Activated CD4-positive, alpha-beta T cell treated with anti-CD3 and anti-CD28 coated beads, Interleukin-2, Interleukin-4, amounts not matched to agents 100 ng/mL and 50 ng/mL, durations not matched to agents 16 hours and 8 hours (primary cell): Measurements from ENCODE around the gene RAD51AP1.
"Not testable (repeated sequence)": the region's sequence is repeated elsewhere in the genome, so short reads cannot be mapped to it uniquely, and the experiment has no call there.

ENCODE experiments used
- DNase-seq: peaks from one replicate; pipeline ENCODE4 v3.0.0-alpha.2; 2020; ENCODE audit warnings: low spot score

RAD51AP1 gene, protein sequence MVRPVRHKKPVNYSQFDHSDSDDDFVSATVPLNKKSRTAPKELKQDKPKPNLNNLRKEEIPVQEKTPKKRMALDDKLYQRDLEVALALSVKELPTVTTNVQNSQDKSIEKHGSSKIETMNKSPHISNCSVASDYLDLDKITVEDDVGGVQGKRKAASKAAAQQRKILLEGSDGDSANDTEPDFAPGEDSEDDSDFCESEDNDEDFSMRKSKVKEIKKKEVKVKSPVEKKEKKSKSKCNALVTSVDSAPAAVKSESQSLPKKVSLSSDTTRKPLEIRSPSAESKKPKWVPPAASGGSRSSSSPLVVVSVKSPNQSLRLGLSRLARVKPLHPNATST

DNA sequence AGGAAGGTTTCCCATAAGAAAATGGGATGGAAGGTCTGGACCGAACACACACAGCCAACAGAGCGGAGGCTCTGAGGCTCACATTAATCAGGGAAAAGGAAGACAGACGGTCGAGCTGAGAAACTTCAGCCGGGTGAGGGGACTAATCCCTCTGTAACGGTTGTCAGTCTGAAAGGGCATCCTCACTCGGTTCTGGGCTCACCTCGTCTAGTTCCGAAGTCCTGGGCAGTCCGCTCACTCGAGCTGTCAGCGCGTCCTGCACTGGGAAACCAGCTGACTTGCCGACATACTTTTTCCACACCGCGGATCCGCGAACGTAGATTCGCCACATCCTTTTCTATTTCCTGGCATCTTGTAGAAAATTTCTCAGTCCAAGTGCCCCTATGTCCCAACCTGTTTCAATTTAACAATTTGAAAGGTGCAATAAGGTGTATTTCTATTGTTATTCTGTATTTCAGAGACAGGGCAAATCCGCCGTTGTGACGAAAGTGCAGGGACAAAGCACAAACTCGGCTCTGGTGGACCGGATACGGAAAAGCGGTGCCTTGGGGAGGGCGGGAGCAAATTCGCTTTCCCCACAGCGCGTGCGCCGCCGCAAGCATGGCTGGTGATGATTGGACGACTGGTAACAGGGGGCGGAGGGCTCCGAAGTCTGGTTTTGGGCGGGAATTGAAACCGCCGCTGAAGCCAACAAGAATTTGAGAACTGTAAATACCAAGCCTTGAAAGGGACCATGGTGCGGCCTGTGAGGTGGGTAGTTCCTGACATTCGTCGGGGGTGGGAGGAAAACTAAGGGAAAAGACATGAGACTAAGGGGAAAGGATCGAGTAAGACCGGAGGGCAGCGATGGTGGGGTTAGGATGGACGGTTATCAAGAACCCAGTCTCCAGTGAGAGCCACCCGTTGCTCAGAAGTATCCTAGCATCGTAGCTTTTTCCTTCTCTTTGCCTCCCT is at the start of gene RAD51AP1:
RAD51AP1 (plus strand) TSS at position 684 of the 954 bp plus-strand sequence; CDS start at position 734, 50 bp downstream.
- peak; percentile 96 for DNase-seq

DNA sequence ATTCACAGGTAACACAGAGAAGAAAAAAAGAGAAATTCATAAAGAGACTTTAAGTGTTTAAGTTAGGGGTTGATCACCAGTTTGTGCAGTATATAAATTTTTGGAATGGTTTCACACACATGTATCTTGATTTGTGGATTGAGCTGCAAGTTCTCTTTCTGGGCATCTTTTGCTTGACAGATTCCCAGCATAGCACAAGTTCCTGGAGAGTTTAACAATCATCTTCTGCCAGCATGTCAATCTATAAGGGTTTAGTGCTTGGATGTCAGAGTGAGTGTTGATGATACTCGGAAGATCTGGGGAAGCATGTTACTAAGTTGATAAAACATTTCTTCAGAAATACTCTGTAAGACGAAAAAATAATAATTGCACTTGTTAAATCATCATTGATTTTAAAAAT is 49.1 kb upstream of the RAD51AP1 start:
- no peak for DNase-seq

DNA sequence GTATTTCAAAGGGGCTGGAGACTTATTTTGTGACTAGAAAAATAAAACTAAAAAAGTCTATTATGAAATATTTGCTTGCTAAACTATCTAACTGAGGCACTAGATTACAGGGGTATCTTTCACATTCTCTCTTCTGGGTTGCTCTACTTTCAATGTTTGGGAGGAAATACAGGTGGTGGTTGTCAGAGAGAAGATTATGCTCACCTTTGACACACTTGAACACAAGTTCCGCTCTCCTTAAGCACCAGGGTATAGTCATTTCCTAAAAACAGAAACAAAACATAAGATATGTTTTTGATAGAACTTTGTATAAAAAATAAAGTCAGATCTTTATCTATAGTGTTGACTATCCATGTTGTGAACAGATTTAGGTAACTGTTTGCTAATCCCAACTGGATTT is 47.7 kb upstream of the RAD51AP1 start:
- no peak for DNase-seq

DNA sequence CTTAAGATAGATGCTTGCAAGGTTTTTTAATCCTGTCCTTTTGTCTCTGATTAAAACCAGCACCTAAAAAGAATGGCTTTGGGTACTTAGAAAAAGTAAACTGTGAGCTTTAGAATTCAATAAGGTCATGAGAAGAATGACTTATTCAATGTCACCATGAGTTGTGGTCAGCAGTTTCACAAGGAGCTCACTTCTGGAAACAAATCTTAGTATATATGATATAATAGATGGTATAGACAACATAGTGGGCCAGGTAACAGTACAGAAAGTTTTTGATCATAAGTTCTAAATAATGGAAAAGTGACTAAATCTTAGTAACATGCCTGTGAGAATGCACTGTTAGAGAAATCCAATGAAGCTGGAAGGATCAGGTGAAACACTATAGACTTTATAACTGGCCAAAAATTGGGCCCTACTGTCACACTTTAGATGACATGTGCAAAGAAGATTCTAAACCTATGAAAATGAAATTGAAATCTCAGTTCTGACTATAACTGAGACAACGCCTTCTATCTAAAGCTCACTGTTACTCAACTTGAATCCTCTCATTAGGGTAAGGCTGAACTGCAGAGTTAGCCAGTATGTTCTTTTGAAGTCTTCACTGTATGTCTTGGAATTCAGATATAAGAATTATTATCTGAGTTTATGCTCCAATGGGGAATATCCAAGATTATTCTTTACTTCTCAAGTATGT is 42.4 kb upstream of the RAD51AP1 start:
- peak; percentile 59 for DNase-seq

DNA sequence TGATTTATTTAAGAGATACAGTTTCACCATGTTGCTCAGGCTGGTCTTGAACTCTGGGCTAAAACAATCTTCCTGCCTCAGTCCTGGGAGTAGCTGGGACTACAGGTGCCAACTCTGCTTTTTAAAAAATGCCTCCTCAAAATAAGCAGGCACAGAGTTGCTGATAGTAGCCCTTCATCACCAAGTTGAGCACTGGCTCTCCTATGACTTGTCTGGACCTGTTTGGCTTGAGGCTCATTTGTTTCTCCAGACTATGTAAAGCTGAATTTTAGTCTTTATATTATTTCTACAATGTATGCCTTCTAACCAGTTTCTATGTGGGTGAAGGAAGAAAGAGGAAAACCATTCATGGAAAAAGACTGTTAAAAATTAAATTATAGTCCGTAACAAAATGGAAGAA is 39.5 kb upstream of the RAD51AP1 start:
- DNase-seq = no peak

DNA sequence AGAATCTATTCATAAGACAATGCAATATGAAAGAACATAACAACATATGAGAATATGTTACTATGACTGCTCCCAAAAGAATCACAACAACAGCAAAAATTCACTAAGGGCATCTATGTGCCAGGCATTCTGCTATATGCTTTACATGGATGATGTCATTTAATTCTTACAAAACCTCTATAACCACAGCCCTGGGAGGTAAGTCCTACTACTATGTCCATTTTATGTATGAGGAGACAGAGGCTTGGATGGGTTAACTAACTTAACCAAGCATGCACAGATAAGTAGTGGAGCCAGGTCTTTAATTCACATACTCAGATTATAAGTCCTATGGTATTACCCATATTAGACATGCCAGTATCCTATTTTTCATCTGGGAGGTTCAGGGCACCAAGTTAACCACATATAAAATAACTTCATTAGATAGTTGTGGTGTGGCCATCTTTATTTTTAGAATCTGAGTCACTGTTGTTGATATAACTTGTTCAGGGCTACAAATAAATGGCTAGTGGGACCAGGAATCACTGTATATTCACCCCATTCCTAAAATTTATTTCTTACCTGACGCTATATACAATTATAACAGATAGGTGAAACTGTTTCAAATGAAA is 33.2 kb upstream of the RAD51AP1 start:
- no peak for DNase-seq

DNA sequence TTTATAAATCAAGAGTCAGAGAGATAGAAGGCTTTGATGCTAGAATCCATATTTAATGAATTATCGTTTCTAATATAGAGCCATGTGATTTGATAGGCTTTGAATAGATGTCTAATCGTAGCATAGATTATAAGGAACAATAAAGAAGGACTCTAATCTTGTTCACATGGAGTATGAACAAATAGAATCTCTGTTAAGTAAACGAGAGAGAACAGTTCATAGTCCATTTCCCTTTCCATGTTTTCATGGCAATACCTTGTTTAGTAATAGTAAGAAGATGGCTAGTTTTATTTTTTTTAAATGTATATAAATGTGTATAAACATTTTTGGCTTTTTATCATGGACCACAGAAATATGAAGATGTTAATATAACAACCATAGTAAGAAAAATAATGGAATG is 32.3 kb upstream of the RAD51AP1 start:
- DNase-seq = no peak

DNA sequence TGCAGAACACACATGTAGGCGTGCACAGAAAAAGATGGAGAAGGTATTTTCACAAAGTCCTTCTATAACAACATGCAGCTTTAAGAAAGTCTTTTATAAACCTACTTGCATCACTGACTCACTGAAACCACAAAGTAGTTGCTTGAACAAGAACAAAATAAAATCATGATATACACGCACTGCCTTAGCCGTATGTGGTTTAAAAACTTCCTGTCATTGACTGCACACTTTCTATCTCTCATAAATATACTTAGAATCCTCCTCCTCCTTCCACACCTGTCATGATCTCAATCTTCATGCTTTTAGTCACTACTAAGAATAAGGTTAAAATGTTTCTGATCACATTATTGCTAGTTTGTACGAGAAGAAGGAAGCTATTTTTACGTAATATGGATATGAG is 31.8 kb upstream of the RAD51AP1 start:
- peak; percentile 85 for DNase-seq

DNA sequence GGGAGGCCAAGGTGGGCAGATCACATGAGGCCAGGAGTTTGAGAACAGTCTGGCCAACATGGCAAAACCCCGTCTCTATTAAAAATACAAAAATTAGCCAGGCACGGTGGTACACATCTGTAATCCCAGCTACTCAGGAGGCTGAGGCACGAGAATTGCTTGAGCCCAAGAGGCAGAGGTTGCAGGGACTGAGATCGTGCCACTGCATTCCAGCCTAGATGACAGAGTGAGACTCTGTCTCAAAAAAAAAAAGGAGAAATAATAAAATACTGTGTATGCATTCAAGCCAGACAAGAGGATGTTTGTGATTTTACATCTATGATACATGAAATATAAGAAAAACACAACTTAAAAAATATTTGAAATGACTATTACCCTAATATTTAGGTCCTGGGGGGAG is 30.2 kb upstream of the RAD51AP1 start:
- not testable (repeated sequence) for DNase-seq

DNA sequence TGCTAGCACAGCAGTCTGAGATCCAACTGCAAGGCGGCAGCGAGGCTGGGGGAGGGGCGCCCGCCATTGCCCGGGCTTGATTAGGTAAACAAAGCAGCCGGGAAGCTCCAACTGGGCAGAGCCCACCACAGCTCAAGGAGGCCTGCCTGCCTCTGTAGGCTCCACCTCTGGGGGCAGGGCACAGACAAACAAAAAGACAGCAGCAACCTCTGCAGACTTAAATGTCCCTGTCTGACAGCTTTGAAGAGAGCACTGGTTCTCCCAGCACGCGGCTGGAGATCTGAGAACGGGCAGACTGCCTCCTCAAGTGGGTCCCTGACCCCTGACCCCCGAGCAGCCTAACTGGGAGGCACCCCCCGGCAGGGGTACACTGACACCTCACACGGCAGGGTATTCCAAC is 29.4 kb upstream of the RAD51AP1 start:
- DNase-seq = not testable (repeated sequence)

DNA sequence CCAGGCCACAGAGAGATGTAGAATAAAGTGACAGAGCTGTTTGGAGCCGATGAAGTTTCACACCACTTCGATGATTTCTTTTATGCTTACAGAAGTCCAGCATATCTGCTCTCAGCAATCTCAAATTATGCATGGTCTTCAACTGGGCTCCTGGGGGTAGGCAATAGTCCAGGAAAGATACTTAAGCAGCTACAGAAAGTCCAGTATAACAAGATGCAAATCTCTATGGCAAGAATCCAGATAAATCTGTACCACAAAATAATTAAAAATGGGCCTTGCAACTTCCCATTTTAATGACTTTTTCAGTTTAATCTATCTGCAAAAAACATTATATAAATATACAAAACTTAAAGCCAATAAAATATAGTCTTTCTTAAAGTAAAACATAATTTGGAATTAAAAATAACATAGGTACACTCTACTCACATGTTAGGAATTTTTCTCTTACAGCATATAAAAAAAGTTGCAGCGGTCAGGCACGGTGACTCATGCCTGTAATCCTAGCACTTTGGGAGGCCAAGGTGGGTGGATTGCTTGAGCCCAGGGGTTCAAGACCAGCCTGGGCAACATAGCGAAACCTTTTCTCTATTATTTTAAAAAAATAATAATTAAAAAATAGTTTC is 20.5 kb upstream of the RAD51AP1 start:
- no peak for DNase-seq

DNA sequence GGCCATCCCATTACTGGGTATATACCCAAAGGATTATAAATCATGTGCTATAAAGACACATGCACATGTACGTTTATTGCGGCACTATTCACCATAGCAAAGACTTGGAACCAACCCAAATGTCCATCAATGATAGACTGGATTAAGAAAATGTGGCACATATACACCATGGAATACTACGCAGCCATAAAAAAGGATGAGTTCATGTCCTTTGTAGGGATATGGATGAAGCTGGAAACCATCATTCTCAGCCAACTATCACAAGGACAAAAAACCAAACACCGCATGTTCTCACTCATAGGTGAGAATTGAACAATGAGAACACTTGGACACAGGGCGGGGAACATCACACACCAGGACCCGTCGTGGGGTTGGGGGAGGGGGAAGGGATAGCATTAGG is 15.2 kb upstream of the RAD51AP1 start:
- DNase-seq = not testable (repeated sequence)

DNA sequence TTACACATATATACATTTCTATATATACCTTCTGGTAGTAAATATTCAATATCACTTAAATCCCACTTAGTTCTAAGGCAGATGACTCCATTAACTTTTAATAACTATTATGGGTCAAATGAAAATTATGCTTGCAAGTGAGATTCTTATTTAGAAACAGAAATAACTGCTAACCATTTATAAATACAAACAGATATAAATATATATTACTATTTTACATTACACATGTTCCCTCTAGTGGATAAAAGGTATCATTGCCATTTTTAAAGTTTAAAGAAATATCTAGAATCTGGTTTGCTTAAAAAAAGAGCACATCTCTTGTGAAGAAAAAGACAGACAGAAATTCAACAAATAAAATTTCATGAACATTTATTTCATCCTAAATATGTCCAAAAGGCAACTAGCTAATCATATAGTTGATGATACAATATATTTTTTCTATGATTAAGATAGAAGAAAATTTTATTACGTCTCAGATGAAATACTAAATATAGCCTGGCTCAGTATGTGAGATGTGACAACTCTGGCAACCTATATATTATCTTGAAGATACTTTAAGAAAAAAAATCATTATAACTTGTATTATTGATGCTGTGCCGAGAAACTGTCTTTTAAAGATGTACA is 11.7 kb upstream of the RAD51AP1 start:
- no peak for DNase-seq

DNA sequence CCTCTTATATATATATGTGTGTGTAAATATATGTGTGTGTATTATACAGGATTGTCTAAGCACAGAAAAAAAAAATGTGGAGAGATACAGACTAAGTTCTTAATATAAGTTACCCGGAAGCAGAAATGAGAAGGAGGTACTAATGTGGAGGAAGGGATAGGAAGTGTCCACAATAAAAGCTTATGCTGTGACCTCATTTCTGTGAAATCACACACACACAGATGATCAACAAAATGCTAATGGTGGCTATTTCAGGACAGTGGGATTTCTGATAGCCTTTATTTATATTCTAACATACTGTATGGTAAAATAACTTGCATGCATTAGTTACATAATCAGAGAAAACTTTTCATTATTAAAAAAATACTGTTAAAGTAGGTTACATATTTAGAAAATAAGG is 8.5 kb upstream of the RAD51AP1 start:
- DNase-seq = no peak

DNA sequence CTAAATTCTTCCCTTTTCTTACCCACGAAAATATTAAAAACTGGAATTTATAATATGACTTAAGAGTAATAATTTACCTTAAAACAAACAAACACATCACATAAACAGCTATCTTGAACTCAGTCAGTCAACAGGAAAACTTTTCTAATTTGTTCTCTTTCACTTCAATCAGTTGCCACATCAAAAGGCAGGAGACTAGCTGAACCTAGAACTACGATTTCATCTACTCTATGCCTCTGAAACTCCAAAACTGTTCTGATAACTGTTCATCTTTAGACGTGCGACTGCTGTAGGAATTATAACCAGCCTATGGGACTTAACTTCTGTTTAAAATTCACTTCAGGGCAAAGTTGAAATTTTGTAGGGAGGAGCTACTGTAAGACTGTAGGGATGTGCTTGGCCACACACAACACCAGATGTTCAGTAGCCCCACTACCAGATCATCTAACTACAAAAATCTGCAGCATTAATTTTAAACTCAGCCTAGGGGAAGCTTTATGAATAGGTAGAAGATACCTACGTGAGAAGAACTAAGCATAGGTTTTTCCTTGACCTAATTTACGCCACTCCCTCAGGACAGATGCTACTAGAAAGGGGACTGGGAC is 7.6 kb upstream of the RAD51AP1 start:
- no peak for DNase-seq

DNA sequence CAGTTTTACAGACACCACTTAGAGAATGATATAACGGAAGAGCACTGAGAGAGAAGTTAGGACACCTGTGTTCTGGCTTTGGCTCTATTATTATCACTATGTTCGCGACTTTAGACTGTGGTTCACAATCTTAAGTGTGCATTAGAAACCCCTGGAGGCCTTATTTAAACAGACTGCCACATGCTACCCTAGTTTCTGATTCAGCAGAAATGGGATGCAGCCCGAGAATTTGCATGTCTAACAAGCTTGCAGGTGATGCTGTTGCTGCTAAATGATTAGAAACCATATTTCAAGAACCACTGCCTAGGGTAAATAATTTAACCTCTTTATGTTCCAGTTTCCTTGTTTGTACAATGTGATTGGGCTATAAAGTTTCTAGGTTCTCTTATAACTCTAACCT is 3.6 kb upstream of the RAD51AP1 start:
- no peak for DNase-seq

DNA sequence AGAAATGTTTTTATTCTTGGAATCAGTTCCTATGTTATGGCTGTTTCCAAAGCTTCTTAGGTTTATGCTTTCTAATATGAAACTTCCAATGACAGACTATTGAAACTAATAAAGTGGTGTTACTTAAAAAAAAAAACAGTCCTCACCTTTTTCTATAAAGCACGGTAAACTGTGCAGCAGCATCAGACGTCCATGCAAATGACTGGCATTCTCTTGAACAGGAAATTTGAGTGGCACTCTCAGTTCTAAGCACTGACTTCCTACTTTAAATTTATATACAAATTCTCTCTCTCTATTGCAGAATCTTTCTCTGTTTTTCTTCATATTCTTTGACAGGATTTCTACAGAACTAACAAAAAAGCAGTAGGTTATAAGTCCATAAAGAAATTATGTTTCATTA is 2.8 kb upstream of the RAD51AP1 start:
- DNase-seq = no peak

DNA sequence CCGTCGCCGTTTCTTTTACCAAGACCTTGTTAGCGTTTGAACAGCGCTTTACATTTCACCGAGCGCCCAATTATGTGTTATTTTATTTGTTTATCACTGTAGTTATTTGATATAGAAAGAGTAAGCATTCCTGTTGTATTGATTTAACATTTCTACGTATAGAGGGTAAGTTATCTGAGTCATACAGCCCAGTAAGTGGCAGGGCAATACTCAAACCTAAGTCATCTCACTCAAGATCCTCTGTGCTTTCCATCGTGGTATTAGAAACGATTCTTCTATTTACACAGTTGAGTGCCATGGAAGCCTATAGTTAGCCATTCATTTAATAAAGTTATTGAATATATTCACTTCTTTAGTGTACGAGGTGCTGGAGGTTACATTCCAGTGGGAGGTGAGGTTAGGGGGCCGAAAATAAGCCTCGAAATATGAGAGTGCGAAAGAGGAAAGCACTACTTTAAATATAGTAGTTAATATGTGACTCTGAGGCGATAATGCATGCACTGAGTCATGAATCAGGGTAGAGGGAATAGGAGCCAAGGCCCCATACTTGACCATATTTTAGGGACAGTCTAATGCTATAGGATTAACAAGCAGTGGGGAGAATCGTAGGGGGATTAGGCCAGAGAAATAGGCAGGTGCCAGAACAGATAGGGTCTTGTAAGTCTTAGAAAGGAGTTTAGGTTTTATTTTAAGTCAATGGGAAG is 629 bp downstream of the RAD51AP1 start:
- DNase-seq = peak; percentile 9

DNA sequence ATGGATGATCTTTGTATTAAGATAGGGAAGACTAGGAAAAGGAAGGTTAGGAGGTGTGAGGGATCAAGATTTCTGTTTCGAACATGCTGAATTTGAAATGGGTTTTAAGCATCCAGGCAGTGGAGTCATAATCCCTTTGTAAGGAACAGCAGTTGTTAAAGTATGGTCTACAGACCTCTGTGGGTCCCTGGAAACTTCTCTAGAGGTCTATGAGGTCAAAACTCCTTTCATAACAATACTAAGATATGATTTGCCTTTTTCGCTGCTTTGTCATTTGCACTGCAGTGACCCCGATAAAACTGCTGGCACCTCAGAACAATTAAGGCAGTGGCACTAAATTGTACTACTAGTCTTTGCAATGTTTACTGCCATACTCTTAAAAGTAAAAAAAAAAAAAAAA is 1.5 kb downstream of the RAD51AP1 start:
- DNase-seq = peak; percentile 27

DNA sequence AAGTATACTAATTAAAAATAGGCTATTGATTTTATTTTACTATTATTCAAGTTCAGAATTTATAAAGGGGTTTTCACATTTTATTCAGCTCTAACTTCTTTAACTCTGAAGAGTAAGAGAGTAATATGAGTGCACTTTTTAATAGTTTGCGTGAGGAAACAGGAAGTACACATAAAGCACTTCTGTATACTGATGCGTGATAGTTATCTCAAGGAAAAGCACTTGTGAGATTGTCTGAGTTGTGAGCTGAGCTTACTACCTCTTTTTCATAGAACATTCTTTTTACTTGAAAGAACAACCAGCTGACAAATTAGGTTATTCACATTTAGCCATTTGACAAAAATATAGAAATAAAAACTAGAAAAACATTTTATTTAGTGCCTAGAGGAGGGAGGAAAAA is 1.9 kb downstream of the RAD51AP1 start:
- DNase-seq = no peak
